Measurements from ENCODE around the gene MPZ.

MPZ gene

DNA sequence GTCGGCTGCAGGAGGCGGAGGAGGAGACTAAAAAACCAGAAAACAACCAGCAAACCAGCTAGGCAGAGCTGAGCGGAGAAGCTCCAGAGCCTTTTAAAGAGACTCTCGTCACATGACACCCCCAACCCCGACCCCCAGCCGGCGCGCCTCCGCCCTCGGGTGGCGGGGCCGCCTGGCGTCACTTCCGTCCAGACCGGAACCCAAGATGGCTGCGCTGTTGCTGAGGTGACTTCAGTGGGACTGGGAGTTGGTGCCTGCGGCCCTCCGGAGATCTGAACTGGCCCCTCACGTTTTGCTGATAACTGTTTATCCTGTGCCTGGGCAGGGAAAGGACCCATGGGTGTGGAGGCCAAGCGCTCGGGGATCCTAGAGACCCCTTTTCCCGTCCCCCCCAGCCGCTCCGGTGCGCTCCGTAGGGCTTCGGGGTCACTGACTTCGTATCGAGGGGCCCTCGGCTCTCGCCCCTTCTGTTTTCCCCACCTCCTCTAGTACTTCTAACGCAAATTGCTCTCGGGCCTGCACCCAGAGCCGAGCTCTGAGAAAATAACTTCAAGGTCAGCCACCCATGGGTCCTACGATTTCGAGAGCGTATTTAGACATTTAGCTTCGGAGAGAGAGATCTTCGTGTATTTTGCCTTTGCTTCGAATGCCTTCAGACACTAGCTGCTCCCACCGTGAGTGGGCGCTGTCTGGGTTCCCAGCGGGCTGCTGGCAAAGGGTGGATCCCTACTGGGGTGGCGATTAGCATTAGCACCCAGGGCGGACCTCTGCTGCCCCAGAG, 4.6 kb upstream of the MPZ start, which contains the start of gene SDHC (continued):
- TF ChIP-seq, protein P1, sequence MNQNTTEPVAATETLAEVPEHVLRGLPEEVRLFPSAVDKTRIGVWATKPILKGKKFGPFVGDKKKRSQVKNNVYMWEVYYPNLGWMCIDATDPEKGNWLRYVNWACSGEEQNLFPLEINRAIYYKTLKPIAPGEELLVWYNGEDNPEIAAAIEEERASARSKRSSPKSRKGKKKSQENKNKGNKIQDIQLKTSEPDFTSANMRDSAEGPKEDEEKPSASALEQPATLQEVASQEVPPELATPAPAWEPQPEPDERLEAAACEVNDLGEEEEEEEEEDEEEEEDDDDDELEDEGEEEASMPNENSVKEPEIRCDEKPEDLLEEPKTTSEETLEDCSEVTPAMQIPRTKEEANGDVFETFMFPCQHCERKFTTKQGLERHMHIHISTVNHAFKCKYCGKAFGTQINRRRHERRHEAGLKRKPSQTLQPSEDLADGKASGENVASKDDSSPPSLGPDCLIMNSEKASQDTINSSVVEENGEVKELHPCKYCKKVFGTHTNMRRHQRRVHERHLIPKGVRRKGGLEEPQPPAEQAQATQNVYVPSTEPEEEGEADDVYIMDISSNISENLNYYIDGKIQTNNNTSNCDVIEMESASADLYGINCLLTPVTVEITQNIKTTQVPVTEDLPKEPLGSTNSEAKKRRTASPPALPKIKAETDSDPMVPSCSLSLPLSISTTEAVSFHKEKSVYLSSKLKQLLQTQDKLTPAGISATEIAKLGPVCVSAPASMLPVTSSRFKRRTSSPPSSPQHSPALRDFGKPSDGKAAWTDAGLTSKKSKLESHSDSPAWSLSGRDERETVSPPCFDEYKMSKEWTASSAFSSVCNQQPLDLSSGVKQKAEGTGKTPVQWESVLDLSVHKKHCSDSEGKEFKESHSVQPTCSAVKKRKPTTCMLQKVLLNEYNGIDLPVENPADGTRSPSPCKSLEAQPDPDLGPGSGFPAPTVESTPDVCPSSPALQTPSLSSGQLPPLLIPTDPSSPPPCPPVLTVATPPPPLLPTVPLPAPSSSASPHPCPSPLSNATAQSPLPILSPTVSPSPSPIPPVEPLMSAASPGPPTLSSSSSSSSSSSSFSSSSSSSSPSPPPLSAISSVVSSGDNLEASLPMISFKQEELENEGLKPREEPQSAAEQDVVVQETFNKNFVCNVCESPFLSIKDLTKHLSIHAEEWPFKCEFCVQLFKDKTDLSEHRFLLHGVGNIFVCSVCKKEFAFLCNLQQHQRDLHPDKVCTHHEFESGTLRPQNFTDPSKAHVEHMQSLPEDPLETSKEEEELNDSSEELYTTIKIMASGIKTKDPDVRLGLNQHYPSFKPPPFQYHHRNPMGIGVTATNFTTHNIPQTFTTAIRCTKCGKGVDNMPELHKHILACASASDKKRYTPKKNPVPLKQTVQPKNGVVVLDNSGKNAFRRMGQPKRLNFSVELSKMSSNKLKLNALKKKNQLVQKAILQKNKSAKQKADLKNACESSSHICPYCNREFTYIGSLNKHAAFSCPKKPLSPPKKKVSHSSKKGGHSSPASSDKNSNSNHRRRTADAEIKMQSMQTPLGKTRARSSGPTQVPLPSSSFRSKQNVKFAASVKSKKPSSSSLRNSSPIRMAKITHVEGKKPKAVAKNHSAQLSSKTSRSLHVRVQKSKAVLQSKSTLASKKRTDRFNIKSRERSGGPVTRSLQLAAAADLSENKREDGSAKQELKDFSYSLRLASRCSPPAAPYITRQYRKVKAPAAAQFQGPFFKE (tag by site-specific recombination; IDR thresholded peaks at IDR 0.05; ENCODE audit: borderline replicate concordance) = no peak
- no peak for TF ChIP-seq ZNF140 (tag by site-specific recombination; IDR thresholded peaks at IDR 0.05)
- TF ChIP-seq ZNF175 (tag by site-specific recombination; IDR thresholded peaks at IDR 0.05) = no peak
- no peak for TF ChIP-seq ZNF248 (tag by site-specific recombination; IDR thresholded peaks at IDR 0.05)
- TF ChIP-seq ZNF138 (tag by site-specific recombination; IDR thresholded peaks at IDR 0.05; ENCODE audit: borderline replicate concordance) = no peak
- TF ChIP-seq, protein P2, sequence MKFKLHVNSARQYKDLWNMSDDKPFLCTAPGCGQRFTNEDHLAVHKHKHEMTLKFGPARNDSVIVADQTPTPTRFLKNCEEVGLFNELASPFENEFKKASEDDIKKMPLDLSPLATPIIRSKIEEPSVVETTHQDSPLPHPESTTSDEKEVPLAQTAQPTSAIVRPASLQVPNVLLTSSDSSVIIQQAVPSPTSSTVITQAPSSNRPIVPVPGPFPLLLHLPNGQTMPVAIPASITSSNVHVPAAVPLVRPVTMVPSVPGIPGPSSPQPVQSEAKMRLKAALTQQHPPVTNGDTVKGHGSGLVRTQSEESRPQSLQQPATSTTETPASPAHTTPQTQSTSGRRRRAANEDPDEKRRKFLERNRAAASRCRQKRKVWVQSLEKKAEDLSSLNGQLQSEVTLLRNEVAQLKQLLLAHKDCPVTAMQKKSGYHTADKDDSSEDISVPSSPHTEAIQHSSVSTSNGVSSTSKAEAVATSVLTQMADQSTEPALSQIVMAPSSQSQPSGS (tag by site-specific recombination; IDR thresholded peaks at IDR 0.05; ENCODE audit: low read depth) = no peak
- TF ChIP-seq EGR2 (tag by site-specific recombination; IDR thresholded peaks at IDR 0.05; ENCODE audit: low read depth) = no peak
- TF ChIP-seq, protein P3, sequence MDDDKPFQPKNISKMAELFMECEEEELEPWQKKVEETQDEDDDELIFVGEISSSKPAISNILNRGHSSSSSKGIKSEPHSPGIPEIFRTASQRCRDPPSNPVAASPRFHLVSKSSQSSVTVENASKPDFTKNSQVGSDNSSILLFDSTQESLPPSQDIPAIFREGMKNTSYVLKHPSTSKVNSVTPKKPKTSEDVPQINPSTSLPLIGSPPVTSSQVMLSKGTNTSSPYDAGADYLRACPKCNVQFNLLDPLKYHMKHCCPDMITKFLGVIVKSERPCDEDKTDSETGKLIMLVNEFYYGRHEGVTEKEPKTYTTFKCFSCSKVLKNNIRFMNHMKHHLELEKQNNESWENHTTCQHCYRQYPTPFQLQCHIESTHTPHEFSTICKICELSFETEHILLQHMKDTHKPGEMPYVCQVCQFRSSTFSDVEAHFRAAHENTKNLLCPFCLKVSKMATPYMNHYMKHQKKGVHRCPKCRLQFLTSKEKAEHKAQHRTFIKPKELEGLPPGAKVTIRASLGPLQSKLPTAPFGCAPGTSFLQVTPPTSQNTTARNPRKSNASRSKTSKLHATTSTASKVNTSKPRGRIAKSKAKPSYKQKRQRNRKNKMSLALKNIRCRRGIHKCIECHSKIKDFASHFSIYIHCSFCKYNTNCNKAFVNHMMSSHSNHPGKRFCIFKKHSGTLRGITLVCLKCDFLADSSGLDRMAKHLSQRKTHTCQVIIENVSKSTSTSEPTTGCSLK (tag by site-specific recombination; IDR thresholded peaks at IDR 0.05) = no peak
- TF ChIP-seq HOXA7 (CRISPR knock-in tag; IDR thresholded peaks at IDR 0.05; ENCODE audit: borderline replicate concordance) = no peak
- TF ChIP-seq KLF10 (tag by site-specific recombination; IDR thresholded peaks at IDR 0.05) = no peak
- TF ChIP-seq GFI1B (tag by site-specific recombination; IDR thresholded peaks at IDR 0.05) = no peak
- TF ChIP-seq ZNF10 (tag by site-specific recombination; IDR thresholded peaks at IDR 0.05) = no peak
- TF ChIP-seq, protein P4, sequence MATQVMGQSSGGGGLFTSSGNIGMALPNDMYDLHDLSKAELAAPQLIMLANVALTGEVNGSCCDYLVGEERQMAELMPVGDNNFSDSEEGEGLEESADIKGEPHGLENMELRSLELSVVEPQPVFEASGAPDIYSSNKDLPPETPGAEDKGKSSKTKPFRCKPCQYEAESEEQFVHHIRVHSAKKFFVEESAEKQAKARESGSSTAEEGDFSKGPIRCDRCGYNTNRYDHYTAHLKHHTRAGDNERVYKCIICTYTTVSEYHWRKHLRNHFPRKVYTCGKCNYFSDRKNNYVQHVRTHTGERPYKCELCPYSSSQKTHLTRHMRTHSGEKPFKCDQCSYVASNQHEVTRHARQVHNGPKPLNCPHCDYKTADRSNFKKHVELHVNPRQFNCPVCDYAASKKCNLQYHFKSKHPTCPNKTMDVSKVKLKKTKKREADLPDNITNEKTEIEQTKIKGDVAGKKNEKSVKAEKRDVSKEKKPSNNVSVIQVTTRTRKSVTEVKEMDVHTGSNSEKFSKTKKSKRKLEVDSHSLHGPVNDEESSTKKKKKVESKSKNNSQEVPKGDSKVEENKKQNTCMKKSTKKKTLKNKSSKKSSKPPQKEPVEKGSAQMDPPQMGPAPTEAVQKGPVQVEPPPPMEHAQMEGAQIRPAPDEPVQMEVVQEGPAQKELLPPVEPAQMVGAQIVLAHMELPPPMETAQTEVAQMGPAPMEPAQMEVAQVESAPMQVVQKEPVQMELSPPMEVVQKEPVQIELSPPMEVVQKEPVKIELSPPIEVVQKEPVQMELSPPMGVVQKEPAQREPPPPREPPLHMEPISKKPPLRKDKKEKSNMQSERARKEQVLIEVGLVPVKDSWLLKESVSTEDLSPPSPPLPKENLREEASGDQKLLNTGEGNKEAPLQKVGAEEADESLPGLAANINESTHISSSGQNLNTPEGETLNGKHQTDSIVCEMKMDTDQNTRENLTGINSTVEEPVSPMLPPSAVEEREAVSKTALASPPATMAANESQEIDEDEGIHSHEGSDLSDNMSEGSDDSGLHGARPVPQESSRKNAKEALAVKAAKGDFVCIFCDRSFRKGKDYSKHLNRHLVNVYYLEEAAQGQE (tag by site-specific recombination; IDR thresholded peaks at IDR 0.05) = no peak
- TF ChIP-seq ZNF560 (tag by site-specific recombination; IDR thresholded peaks at IDR 0.05; ENCODE audit: borderline replicate concordance) = no peak
- no peak for TF ChIP-seq ZNF521 (tag by site-specific recombination; IDR thresholded peaks at IDR 0.05)
- no peak for TF ChIP-seq ZNF214 (tag by site-specific recombination; IDR thresholded peaks at IDR 0.05; ENCODE audit: borderline replicate concordance)
- TF ChIP-seq ZBTB21 (tag by site-specific recombination; IDR thresholded peaks at IDR 0.05) = peak; percentile 57; the same call in 1 of the 2 replicates
- TF ChIP-seq, protein P5, sequence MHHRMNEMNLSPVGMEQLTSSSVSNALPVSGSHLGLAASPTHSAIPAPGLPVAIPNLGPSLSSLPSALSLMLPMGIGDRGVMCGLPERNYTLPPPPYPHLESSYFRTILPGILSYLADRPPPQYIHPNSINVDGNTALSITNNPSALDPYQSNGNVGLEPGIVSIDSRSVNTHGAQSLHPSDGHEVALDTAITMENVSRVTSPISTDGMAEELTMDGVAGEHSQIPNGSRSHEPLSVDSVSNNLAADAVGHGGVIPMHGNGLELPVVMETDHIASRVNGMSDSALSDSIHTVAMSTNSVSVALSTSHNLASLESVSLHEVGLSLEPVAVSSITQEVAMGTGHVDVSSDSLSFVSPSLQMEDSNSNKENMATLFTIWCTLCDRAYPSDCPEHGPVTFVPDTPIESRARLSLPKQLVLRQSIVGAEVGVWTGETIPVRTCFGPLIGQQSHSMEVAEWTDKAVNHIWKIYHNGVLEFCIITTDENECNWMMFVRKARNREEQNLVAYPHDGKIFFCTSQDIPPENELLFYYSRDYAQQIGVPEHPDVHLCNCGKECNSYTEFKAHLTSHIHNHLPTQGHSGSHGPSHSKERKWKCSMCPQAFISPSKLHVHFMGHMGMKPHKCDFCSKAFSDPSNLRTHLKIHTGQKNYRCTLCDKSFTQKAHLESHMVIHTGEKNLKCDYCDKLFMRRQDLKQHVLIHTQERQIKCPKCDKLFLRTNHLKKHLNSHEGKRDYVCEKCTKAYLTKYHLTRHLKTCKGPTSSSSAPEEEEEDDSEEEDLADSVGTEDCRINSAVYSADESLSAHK (tag by site-specific recombination; IDR thresholded peaks at IDR 0.05) = 0 out of 2 replicates have a peak, but pooled peaks have one; percentile 30
- no peak for TF ChIP-seq GLI2 (tag by site-specific recombination; IDR thresholded peaks at IDR 0.05; ENCODE audit: borderline replicate concordance, low read depth)
- no peak for TF ChIP-seq ZNF670 (tag by site-specific recombination; IDR thresholded peaks at IDR 0.05; ENCODE audit: low read depth)
- TF ChIP-seq ZNF629 (tag by site-specific recombination; IDR thresholded peaks at IDR 0.05) = peak; percentile 81
- TF ChIP-seq ZNF132 (tag by site-specific recombination; IDR thresholded peaks at IDR 0.05; ENCODE audit: borderline replicate concordance) = no peak
